Progenitor cell of endocrine pancreas (in vitro differentiated cells): ENCODE data around the gene MPG. TPM values are rescaled to one million over a fixed set of nuclear protein-coding genes. Genes with fewer than 3 reads are reported as not detected.
A peak's percentile ranks its signal among the peaks of the same experiment; 100 is the strongest.

ENCODE experiments used
- DNase-seq: peaks from one replicate; pipeline ENCODE4 v3.0.0; 2021; ENCODE audit warnings: low spot score; ENCODE audit not compliant: unreplicated experiment
- H3K27ac Mint-ChIP-seq: 2 replicates; pipeline ENCODE4 v1.8.0; 2021; ENCODE audit warnings: mild to moderate bottlenecking, moderate library complexity, mixed read lengths
- H3K27me3 Mint-ChIP-seq: 2 replicates; pipeline ENCODE4 v1.8.0; 2021; ENCODE audit warnings: mixed read lengths
- H3K36me3 Mint-ChIP-seq: 2 replicates; pipeline ENCODE4 v1.8.0; 2022; ENCODE audit warnings: mixed read lengths; ENCODE audit not compliant: insufficient read depth
- H3K4me1 Mint-ChIP-seq: 2 replicates; pipeline ENCODE4 v1.8.0; 2021; ENCODE audit warnings: low read depth, mixed read lengths
- H3K4me3 Mint-ChIP-seq: 2 replicates; pipeline ENCODE4 v1.8.0; 2021; ENCODE audit warnings: low read depth, mild to moderate bottlenecking, moderate library complexity, mixed read lengths
- H3K9me3 Mint-ChIP-seq: 2 replicates; pipeline ENCODE4 v1.8.0; 2021; ENCODE audit warnings: low read depth, mixed read lengths
- total RNA-seq: library from RNA; stranded (reverse); gene quantifications from 2 replicates; pipeline ENCODE4 v1.2.1, GENCODE V29; 2021
- TF ChIP-seq, protein P1 (sequence below): fragments of 200-600 bp; sonication (generic); IDR thresholded peaks from one replicate; pipeline ENCODE4 v1.5.0; 2021; ENCODE audit warnings: antibody characterized with exemption, mild to moderate bottlenecking; ENCODE audit not compliant: unreplicated experiment

MPG gene
- total RNA-seq, 1 donor from 2014 or later: 35.2 TPM

DNA sequence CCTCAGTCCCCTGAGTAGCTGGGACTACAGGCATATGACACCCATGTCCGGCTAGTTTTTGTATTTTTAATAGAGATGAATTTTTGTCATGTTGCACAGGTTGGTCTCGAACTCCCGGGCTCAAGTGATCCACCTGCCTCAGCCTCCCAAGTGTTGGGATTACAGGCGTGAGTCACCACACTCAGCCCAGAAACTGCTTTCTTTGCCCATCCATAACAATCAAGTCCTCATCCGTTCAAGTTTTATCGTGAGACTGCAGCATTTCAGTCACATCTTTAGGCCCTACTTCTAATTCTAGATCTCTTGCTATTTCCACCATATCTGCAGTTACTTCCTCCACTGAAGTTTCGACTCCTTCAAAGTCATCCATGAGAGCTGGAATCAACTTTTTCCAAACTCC is 54.1 kb downstream of the MPG start:
- Mint-ChIP-seq H3K4me3 (no peak overlapping the region), H3K4me1 (no peaks in the 10 kb centered on the region), H3K36me3 (peaks cover 8% of the 10 kb centered on the region), H3K27me3 (no peaks in the 10 kb centered on the region), H3K9me3 (no peaks in the 10 kb centered on the region), H3K27ac (peak overlapping the region; percentile 11)
- DNase-seq: no peak
- TF ChIP-seq, protein P1, sequence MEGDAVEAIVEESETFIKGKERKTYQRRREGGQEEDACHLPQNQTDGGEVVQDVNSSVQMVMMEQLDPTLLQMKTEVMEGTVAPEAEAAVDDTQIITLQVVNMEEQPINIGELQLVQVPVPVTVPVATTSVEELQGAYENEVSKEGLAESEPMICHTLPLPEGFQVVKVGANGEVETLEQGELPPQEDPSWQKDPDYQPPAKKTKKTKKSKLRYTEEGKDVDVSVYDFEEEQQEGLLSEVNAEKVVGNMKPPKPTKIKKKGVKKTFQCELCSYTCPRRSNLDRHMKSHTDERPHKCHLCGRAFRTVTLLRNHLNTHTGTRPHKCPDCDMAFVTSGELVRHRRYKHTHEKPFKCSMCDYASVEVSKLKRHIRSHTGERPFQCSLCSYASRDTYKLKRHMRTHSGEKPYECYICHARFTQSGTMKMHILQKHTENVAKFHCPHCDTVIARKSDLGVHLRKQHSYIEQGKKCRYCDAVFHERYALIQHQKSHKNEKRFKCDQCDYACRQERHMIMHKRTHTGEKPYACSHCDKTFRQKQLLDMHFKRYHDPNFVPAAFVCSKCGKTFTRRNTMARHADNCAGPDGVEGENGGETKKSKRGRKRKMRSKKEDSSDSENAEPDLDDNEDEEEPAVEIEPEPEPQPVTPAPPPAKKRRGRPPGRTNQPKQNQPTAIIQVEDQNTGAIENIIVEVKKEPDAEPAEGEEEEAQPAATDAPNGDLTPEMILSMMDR: no peak

DNA sequence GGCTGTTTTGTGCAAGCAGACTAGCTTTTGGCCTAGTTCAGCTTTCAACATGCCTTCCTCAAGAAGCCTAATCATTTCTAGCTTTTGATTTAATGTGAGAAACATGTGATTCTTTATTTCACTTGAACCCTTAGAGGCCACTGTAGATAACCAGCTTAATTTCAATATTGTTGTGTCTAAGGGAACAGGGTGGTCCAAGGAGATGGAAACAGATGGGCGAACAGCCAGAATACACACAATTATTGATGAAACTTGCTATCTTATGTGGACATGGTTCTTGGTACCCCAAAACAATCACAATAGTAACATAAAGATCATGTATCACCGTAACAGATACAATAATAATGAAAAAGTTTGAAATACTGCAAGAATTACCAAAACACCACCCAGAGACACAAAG is 55.7 kb downstream of the MPG start:
- no peak for DNase-seq
- TF ChIP-seq, protein P1: no peak
- Mint-ChIP-seq H3K27ac (peak overlapping the region; percentile 22), H3K36me3 (peaks cover 8% of the 10 kb centered on the region), H3K9me3 (no peaks in the 10 kb centered on the region), H3K27me3 (no peaks in the 10 kb centered on the region), H3K4me1 (no peaks in the 10 kb centered on the region), H3K4me3 (no peak overlapping the region)

Other genes with a start within 250 kb of the MPG start
- gene POLR3K, start 24.6 kb upstream of the MPG start, total RNA-seq: 11.1 and 13.9 TPM in 2 replicates
- gene SNRNP25, start 24.4 kb upstream of the MPG start, total RNA-seq: 52.0 and 53.9 TPM in 2 replicates
- 51.3 and 58.2 TPM in 2 replicates for gene RHBDF1, start 5.6 kb upstream of the MPG start, total RNA-seq
- 55.0 and 60.8 TPM in 2 replicates for gene NPRL3, start 60.4 kb downstream of the MPG start, total RNA-seq
- not detected in 2 replicates for gene HBZ, start 74.4 kb downstream of the MPG start, total RNA-seq
- gene HBM, start 87.8 kb downstream of the MPG start, total RNA-seq: not detected in 2 replicates
- not detected in 2 replicates for gene HBA2, start 94.7 kb downstream of the MPG start, total RNA-seq
- gene HBA1, start 98.5 kb downstream of the MPG start, total RNA-seq: not detected in 2 replicates
- 0.60 and 0.84 TPM in 2 replicates for gene HBQ1, start 102.2 kb downstream of the MPG start, total RNA-seq
- 229 and 230 TPM in 2 replicates for gene LUC7L, start 151.2 kb downstream of the MPG start, total RNA-seq
- 127 and 129 TPM in 2 replicates for gene FAM234A, start 156.6 kb downstream of the MPG start, total RNA-seq
- gene RGS11, start 197.7 kb downstream of the MPG start, total RNA-seq: 2.4 TPM in 2 replicates
- 6.0 and 6.5 TPM in 2 replicates for gene ARHGDIG, start 202.4 kb downstream of the MPG start, total RNA-seq
- gene PDIA2, start 204.9 kb downstream of the MPG start, total RNA-seq: 3.8 TPM in 2 replicates